Adrenal gland (tissue), 5 donors: ENCODE results near the gene ATF6.

Experiments used
- CTCF ChIP-seq, 6 experiments: fragments of 450-650 bp in 4 of 6; fragments of 200-600 bp in 2 of 6; sonication (generic) in 1 of 6; IDR thresholded peaks; 1 replicate in 5 of 6; 2 replicates in 1 of 6; pipeline versions ENCODE4 v1.5.1 to v1.8.0; 2016 to 2021; ENCODE audit warnings: antibody characterized with exemption in 6 of 6, mild to moderate bottlenecking in 2 of 6, moderate library complexity in 1 of 6
- POLR2A ChIP-seq, 2 donors: fragments of 450-650 bp; IDR thresholded peaks; one replicate each; pipeline ENCODE4 v1.6.1; 2017; ENCODE audit warnings: antibody characterized with exemption in 2 of 2, mild to moderate bottlenecking in 2 of 2, moderate library complexity in 1 of 2
- donor health status: DM: no; HTN: no; CAD: no.

GRCh38 chr1:161948435-161948834 lies 182.3 kb downstream of the ATF6 start:
- TF ChIP-seq POLR2A (IDR thresholded peaks at IDR 0.05): no peak
- no peak for TF ChIP-seq CTCF (IDR thresholded peaks at IDR 0.05)
